A549 (cell line): ENCODE data around the gene RAI2.

Experiments
- CEBPB ChIP-seq, 2 experiments: fragments of >200 bp in 1 of 2; sonication (Bioruptor Twin) in 1 of 2; formaldehyde crosslinking in 1 of 2; IDR thresholded peaks; 2 replicates each; pipeline ENCODE4 v1.6.1; 2012 to 2016
- MAZ ChIP-seq: fragments of 150-350 bp; IDR thresholded peaks from 2 replicates; pipeline ENCODE4 v1.6.1; 2014; ENCODE audit warnings: antibody characterized with exemption, low read depth, low read length, borderline replicate concordance
- NPAS2 ChIP-seq: fragments of 250-450 bp; sonication (Bioruptor Pico); IDR thresholded peaks from 2 replicates; pipeline ENCODE4 v1.8.0; 2022; ENCODE audit warnings: mild to moderate bottlenecking, moderate library complexity, borderline replicate concordance
- RAD21 ChIP-seq, 2 experiments: fragments of >200 bp in 1 of 2; sonication (Bioruptor Twin) in 1 of 2; formaldehyde crosslinking in 1 of 2; IDR thresholded peaks in 1 of 2; conservative IDR thresholded peaks in 1 of 2; 2 replicates in 1 of 2; 3 replicates in 1 of 2; pipeline ENCODE4 v1.6.1; 2012 to 2018; ENCODE audit warnings: inconsistent platforms in 1 of 2
- RFX5 ChIP-seq: fragments of 450-650 bp; IDR thresholded peaks from 2 replicates; pipeline ENCODE4 v1.7.1; 2014; ENCODE audit warnings: antibody characterized with exemption, mild to moderate bottlenecking, moderate library complexity
- TF ChIP-seq, protein P1 (sequence below): fragments of >200 bp; sonication (Bioruptor Twin); formaldehyde crosslinking; IDR thresholded peaks from 3 replicates; pipeline ENCODE4 v1.5.1; 2016
- TF ChIP-seq, protein P2 (sequence below): fragments of 250-450 bp; sonication (Bioruptor Pico); IDR thresholded peaks from 2 replicates; pipeline ENCODE4 v1.5.0; 2021; ENCODE audit warnings: mild to moderate bottlenecking, moderate library complexity, borderline replicate concordance
- TF ChIP-seq, protein P3 (sequence below): fragments of 150-350 bp; IDR thresholded peaks from 2 replicates; pipeline ENCODE4 v1.6.1; 2014; ENCODE audit warnings: low read depth, mild to moderate bottlenecking, low read length

DNA sequence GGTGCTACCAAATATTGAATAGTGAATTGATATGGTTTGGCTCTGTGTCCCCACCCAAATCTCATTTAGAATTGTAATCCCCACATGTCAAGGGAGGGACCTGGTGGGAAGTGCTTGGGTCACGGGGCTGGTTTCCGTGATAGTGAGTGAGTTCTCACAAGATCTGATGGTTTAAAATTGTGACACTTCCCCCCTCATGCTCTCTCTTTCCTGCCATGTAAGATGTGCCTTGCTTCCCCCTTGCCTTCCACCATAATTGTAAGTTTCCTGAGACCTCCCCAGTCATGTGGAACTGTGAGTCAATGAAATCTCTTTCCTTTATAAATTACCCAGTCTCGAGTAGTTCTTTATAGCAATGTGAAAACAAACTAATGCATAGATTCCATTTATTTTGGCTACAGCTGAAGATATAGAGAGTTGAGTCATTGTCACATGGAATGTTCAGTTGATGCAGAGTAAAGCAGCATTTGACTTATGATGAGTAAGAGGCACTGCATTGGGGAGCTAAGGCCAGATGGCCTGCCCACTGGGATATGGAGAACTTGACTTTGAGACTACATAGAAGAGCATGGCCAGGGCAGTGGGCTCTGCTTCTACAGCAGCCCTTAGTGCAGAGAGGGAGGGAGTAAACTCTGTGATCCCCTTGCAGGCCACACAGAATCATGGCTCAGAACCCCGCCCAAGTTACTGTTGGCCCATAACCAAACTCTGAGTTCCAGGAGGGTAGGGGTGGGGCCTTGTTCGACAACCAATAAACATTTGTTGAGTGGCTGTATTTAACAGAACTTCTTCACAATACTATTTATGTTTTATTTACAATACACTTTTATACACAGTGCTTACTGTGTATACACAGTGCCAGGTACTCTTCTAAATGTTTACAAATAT is 34.2 kb downstream of the RAI2 start:
- TF ChIP-seq, protein P1, sequence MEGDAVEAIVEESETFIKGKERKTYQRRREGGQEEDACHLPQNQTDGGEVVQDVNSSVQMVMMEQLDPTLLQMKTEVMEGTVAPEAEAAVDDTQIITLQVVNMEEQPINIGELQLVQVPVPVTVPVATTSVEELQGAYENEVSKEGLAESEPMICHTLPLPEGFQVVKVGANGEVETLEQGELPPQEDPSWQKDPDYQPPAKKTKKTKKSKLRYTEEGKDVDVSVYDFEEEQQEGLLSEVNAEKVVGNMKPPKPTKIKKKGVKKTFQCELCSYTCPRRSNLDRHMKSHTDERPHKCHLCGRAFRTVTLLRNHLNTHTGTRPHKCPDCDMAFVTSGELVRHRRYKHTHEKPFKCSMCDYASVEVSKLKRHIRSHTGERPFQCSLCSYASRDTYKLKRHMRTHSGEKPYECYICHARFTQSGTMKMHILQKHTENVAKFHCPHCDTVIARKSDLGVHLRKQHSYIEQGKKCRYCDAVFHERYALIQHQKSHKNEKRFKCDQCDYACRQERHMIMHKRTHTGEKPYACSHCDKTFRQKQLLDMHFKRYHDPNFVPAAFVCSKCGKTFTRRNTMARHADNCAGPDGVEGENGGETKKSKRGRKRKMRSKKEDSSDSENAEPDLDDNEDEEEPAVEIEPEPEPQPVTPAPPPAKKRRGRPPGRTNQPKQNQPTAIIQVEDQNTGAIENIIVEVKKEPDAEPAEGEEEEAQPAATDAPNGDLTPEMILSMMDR: no peak
- TF ChIP-seq, protein P2, sequence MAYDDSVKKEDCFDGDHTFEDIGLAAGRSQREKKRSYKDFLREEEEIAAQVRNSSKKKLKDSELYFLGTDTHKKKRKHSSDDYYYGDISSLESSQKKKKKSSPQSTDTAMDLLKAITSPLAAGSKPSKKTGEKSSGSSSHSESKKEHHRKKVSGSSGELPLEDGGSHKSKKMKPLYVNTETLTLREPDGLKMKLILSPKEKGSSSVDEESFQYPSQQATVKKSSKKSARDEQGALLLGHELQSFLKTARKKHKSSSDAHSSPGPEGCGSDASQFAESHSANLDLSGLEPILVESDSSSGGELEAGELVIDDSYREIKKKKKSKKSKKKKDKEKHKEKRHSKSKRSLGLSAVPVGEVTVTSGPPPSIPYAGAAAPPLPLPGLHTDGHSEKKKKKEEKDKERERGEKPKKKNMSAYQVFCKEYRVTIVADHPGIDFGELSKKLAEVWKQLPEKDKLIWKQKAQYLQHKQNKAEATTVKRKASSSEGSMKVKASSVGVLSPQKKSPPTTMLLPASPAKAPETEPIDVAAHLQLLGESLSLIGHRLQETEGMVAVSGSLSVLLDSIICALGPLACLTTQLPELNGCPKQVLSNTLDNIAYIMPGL: no peak
- TF ChIP-seq, protein P3, sequence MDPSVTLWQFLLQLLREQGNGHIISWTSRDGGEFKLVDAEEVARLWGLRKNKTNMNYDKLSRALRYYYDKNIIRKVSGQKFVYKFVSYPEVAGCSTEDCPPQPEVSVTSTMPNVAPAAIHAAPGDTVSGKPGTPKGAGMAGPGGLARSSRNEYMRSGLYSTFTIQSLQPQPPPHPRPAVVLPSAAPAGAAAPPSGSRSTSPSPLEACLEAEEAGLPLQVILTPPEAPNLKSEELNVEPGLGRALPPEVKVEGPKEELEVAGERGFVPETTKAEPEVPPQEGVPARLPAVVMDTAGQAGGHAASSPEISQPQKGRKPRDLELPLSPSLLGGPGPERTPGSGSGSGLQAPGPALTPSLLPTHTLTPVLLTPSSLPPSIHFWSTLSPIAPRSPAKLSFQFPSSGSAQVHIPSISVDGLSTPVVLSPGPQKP: no peak
- TF ChIP-seq RAD21 (conservative IDR thresholded peaks at IDR 0.05 in 1 of 2, IDR thresholded peaks at IDR 0.05 in 1 of 2) (no peak), MAZ (no peak), NPAS2 (CRISPR knock-in tag) (no peak), RFX5 (no peak), CEBPB (IDR thresholded peaks at IDR 0.05) (no peak)
